Measurements from ENCODE around the gene FBXO10. TPM values are rescaled to one million over a fixed set of nuclear protein-coding genes. Genes with fewer than 3 reads are reported as not detected.

Gene FBXO10
- total and polyA plus RNA-seq, 2 of the 4 experiments (the other 2 are of a cell fraction) = 6.6 to 6.7 TPM

GRCh38 chr9:37559855-37560592 is 16.2 kb downstream of the FBXO10 start:
- Histone ChIP-seq H3K79me1 (ENCODE audit: low read depth in 1 of 2, low read length in 2 of 2) (peaks cover 17 to 37% of the 10 kb centered on the region in 2 experiments), H3K9me3 (ENCODE audit: control insufficient read depth, insufficient read depth, low read length) (no peaks in the 10 kb centered on the region), H2BK15ac (ENCODE audit: low read depth, low read length) (no peak overlapping the region), H3K56ac (ENCODE audit: extremely low read depth, insufficient read depth, low read length) (no peak overlapping the region), H2AK9ac (replicated peaks; ENCODE audit: low read depth, low read length, poor library complexity) (no peak overlapping the region), H2BK20ac (ENCODE audit: low read depth, low read length) (no peak overlapping the region), H3K4me3 (ENCODE audit: insufficient read depth, low read depth, low read length) (no peak overlapping the region), H2BK5ac (ENCODE audit: low read depth, low read length, poor library complexity, severe bottlenecking) (no peak overlapping the region), H2BK120ac (ENCODE audit: low read depth, low read length) (no peak overlapping the region), H3K27me3 (ENCODE audit: control insufficient read depth, insufficient read depth, low read length) (no peaks in the 10 kb centered on the region), H2AK5ac (ENCODE audit: low read depth, low read length) (no peak overlapping the region), H2AFZ (replicated peaks; ENCODE audit: low read length, poor library complexity) (no peak overlapping the region), H3K14ac (replicated peaks; ENCODE audit: low read depth, low read length) (no peak overlapping the region), H3K36me3 (ENCODE audit: control insufficient read depth, insufficient read depth, low read length) (peaks cover 2% of the 10 kb centered on the region), H3K9ac (ENCODE audit: low read depth, low read length) (no peak overlapping the region), H4K8ac (ENCODE audit: low read depth in 2 of 2, low read length in 2 of 2) (no peak overlapping the region), H3K4ac (ENCODE audit: low read depth, low read length) (no peak overlapping the region), H4K91ac (ENCODE audit: insufficient read depth, low read depth, low read length) (no peak overlapping the region), H3K9me1 (ENCODE audit: insufficient read depth, low read length) (peaks cover 6% of the 10 kb centered on the region; the same call in 1 of the 2 replicates), H3K4me1 (ENCODE audit: control insufficient read depth, insufficient read depth, low read length) (no peaks in the 10 kb centered on the region), H4K20me1 (ENCODE audit: insufficient read depth, low read length) (peaks cover 3% of the 10 kb centered on the region; the same call in 1 of the 2 replicates), H3K27ac (ENCODE audit: insufficient read depth, low read length) (no peak overlapping the region), H3K18ac (ENCODE audit: low read depth, low read length) (no peak overlapping the region), H4K5ac (ENCODE audit: low read depth, low read length) (no peak overlapping the region), H3K4me2 (ENCODE audit: low read depth, low read length) (no peak overlapping the region), H3K23ac (ENCODE audit: low read depth, low read length) (no peak overlapping the region)
- WGBS, 2 experiments (ENCODE audit: extremely low coverage in 2 of 2, insufficient read length in 1 of 2) = no CpG with 5 or more reads among the region's 5 CpGs
- TF ChIP-seq MAZ (IDR thresholded peaks at IDR 0.05; ENCODE audit: borderline replicate concordance, low read depth, low read length) = no peak
- TF ChIP-seq SMC3 (IDR thresholded peaks at IDR 0.05; ENCODE audit: low read depth, low read length) = no peak
- TF ChIP-seq CEBPB (IDR thresholded peaks at IDR 0.05; ENCODE audit: low read depth, low read length) = no peak
- no peak for TF ChIP-seq USF2 (IDR thresholded peaks at IDR 0.05; ENCODE audit: low read depth, low read length)
- no peak for TF ChIP-seq RFX5 (IDR thresholded peaks at IDR 0.05; ENCODE audit: low read depth, low read length)
- ChIA-PET POLR2A (ENCODE audit: unreplicated experiment) (no interaction called here), CTCF (no interaction called here)
- BruUV-seq (replicated peaks) = no TSS peak
- dilution Hi-C loops (cut with HindIII; ENCODE audit: low sequenced_read_pairs, unreplicated experiment) = no loop called here
- DNase-seq (no peak), ATAC-seq (ENCODE audit: low read depth) (no peak)
- in situ Hi-C loops (cut with MboI; ENCODE audit: low sequenced_read_pairs) = no loop called here
- intact Hi-C loops (cut with micrococcal nuclease) = no loop called here

Measured in IMR-90 (cell line).